IMR-90 (cell line): ENCODE data around the gene GATA6. TPM values are rescaled to one million over a fixed set of nuclear protein-coding genes. Genes with fewer than 3 reads are reported as not detected.

ENCODE experiments used
- ATAC-seq: fragments of 200-7000 bp; cut with Tn5 transposase; 2 replicates; pipeline ENCODE4 v1.9.1; 2020; ENCODE audit warnings: low read depth, mild to moderate bottlenecking, moderate library complexity
- BruUV-seq: library from RNA; stranded (reverse); fragments of 400-500 nt; replicated peaks from 2 replicates; lab custom pipeline; 2021; lab: Mats Ljungman, UMichigan
- CTCF ChIA-PET: fragments of 300-600 bp; formaldehyde crosslinking; extraction: SDS; loops from one replicate; lab custom pipeline; 2021; ENCODE audit warnings: antibody characterized with exemption; lab: Yijun Ruan, JAX
- POLR2A ChIA-PET: fragments of 300-600 bp; sonication (Branson Sonifier 250); formaldehyde crosslinking; loops from one replicate; lab custom pipeline; 2022; ENCODE audit warnings: antibody characterized with exemption; ENCODE audit not compliant: unreplicated experiment; lab: Charles Lee
- DNase-seq: peaks from one replicate; pipeline ENCODE4 v3.0.0; 2013
- H2AFZ ChIP-seq: replicated peaks from 2 replicates; pipeline ENCODE3; 2013; ENCODE audit warnings: low read length, mild to moderate bottlenecking; ENCODE audit not compliant: poor library complexity
- H2AK5ac ChIP-seq: 2 replicates; pipeline ENCODE4 v1.6.1; 2013; ENCODE audit warnings: low read depth, low read length, inconsistent platforms
- H2AK9ac ChIP-seq: replicated peaks from 2 replicates; pipeline ENCODE3; 2013; ENCODE audit warnings: mild to moderate bottlenecking, low read depth, low read length, moderate library complexity; ENCODE audit not compliant: poor library complexity
- H2BK120ac ChIP-seq: 2 replicates; pipeline ENCODE4 v1.6.1; 2013; ENCODE audit warnings: low read depth, low read length, inconsistent platforms
- H2BK15ac ChIP-seq: 3 replicates; pipeline ENCODE4 v1.6.1; 2013; ENCODE audit warnings: low read depth, low read length, inconsistent platforms
- H2BK20ac ChIP-seq: 2 replicates; pipeline ENCODE4 v1.6.1; 2013; ENCODE audit warnings: low read depth, mild to moderate bottlenecking, inconsistent platforms, low read length, moderate library complexity
- H2BK5ac ChIP-seq: 2 replicates; pipeline ENCODE4 v1.6.1; 2013; ENCODE audit warnings: mild to moderate bottlenecking, low read depth, low read length, inconsistent platforms; ENCODE audit not compliant: poor library complexity, severe bottlenecking
- H3K14ac ChIP-seq: replicated peaks from 2 replicates; pipeline ENCODE4 v1.6.1; 2013; ENCODE audit warnings: low read depth, low read length, inconsistent platforms
- H3K18ac ChIP-seq: 2 replicates; pipeline ENCODE4 v1.6.1; 2013; ENCODE audit warnings: low read depth, low read length, control low read depth
- H3K23ac ChIP-seq: 2 replicates; pipeline ENCODE4 v1.6.1; 2013; ENCODE audit warnings: low read depth, low read length, inconsistent platforms
- H3K27ac ChIP-seq: 2 replicates; pipeline ENCODE4 v1.5.1; 2013; ENCODE audit warnings: mild to moderate bottlenecking, control low read depth, low read length; ENCODE audit not compliant: insufficient read depth
- H3K27me3 ChIP-seq: 2 replicates; pipeline ENCODE4 v1.6.1; 2013; ENCODE audit warnings: low read length; ENCODE audit not compliant: control insufficient read depth, insufficient read depth
- H3K36me3 ChIP-seq: 2 replicates; pipeline ENCODE4 v1.6.1; 2013; ENCODE audit warnings: low read length, mixed read lengths; ENCODE audit not compliant: control insufficient read depth, insufficient read depth
- H3K4ac ChIP-seq: 2 replicates; pipeline ENCODE4 v1.6.1; 2013; ENCODE audit warnings: low read depth, low read length, inconsistent platforms
- H3K4me1 ChIP-seq: 2 replicates; pipeline ENCODE4 v1.6.1; 2013; ENCODE audit warnings: low read length, mixed read lengths; ENCODE audit not compliant: control insufficient read depth, insufficient read depth
- H3K4me2 ChIP-seq: 2 replicates; pipeline ENCODE4 v1.6.1; 2013; ENCODE audit warnings: low read depth, mild to moderate bottlenecking, control low read depth, low read length, moderate library complexity
- H3K4me3 ChIP-seq: 2 replicates; pipeline ENCODE4 v1.5.1; 2013; ENCODE audit warnings: low read depth, mild to moderate bottlenecking, control low read depth, low read length, moderate library complexity; ENCODE audit not compliant: insufficient read depth
- H3K56ac ChIP-seq: 2 replicates; pipeline ENCODE4 v1.6.1; 2013; ENCODE audit warnings: low read length, inconsistent platforms; ENCODE audit not compliant: insufficient read depth; ENCODE audit errors: extremely low read depth
- H3K79me1 ChIP-seq, 2 experiments: 2 replicates each; pipeline ENCODE4 v1.6.1; 2013; ENCODE audit warnings: low read length in 2 of 2, inconsistent platforms in 1 of 2, low read depth in 1 of 2
- H3K9ac ChIP-seq: 2 replicates; pipeline ENCODE4 v1.6.1; 2013; ENCODE audit warnings: low read depth, low read length, control low read depth
- H3K9me1 ChIP-seq: 2 replicates; pipeline ENCODE4 v1.6.1; 2013; ENCODE audit warnings: low read length, inconsistent platforms; ENCODE audit not compliant: insufficient read depth
- H3K9me3 ChIP-seq: 2 replicates; pipeline ENCODE4 v1.6.1; 2013; ENCODE audit warnings: low read length; ENCODE audit not compliant: control insufficient read depth, insufficient read depth
- H4K20me1 ChIP-seq: 2 replicates; pipeline ENCODE4 v1.6.1; 2013; ENCODE audit warnings: low read length, inconsistent platforms; ENCODE audit not compliant: insufficient read depth
- H4K5ac ChIP-seq: 2 replicates; pipeline ENCODE4 v1.6.1; 2013; ENCODE audit warnings: mild to moderate bottlenecking, low read depth, low read length, control low read depth
- H4K8ac ChIP-seq, 2 experiments: 2 replicates each; pipeline ENCODE4 v1.6.1; 2013; ENCODE audit warnings: low read depth in 2 of 2, low read length in 2 of 2, control low read depth in 1 of 2, inconsistent platforms in 1 of 2
- H4K91ac ChIP-seq: 2 replicates; pipeline ENCODE4 v1.6.1; 2013; ENCODE audit warnings: low read depth, low read length, inconsistent platforms; ENCODE audit not compliant: insufficient read depth
- BHLHE40 ChIP-seq: fragments of 150-350 bp; IDR thresholded peaks from 2 replicates; pipeline ENCODE4 v1.6.1; 2016; ENCODE audit warnings: mild to moderate bottlenecking, low read depth, low read length
- CEBPB ChIP-seq: IDR thresholded peaks from 2 replicates; pipeline ENCODE4 v1.6.1; 2012; ENCODE audit warnings: low read depth, low read length, improper control_type of control experiment
- FOS ChIP-seq: fragments of 150-350 bp; IDR thresholded peaks from 2 replicates; pipeline ENCODE4 v1.6.1; 2016; ENCODE audit warnings: low read depth, low read length
- MAFK ChIP-seq: IDR thresholded peaks from 2 replicates; pipeline ENCODE4 v1.6.1; 2012; ENCODE audit warnings: low read depth, low read length, improper control_type of control experiment
- MAZ ChIP-seq: IDR thresholded peaks from 2 replicates; pipeline ENCODE4 v1.6.1; 2012; ENCODE audit warnings: low read depth, mild to moderate bottlenecking, low read length, improper control_type of control experiment, moderate library complexity, borderline replicate concordance
- NFE2L2 ChIP-seq: fragments of 150-350 bp; IDR thresholded peaks from 2 replicates; pipeline ENCODE4 v1.6.1; 2016; ENCODE audit warnings: low read depth, mild to moderate bottlenecking, low read length
- POLR2A ChIP-seq: IDR thresholded peaks from 2 replicates; pipeline ENCODE4 v1.6.1; 2012; ENCODE audit warnings: mild to moderate bottlenecking, low read depth, low read length
- RFX5 ChIP-seq: IDR thresholded peaks from 2 replicates; pipeline ENCODE4 v1.8.0; 2012; ENCODE audit warnings: low read depth, mild to moderate bottlenecking, low read length, moderate library complexity
- WGBS, 2 experiments: methylation state at CpG; one replicate each; pipeline versions ENCODE4 v1.1.5 to v1.1.7; 2013; ENCODE audit warnings: missing lambda C conversion rate in 2 of 2; ENCODE audit not compliant: insufficient read length in 1 of 2; ENCODE audit errors: extremely low coverage in 2 of 2; 5-methylcytosine and 5-hydroxymethylcytosine counted together
- dilution Hi-C: fragments of 300-500 bp; cut with HindIII; formaldehyde crosslinking; loops from one replicate; pipeline ENCODE4 v1.14.3; 2018; ENCODE audit warnings: low sequenced_read_pairs; ENCODE audit not compliant: unreplicated experiment
- in situ Hi-C: fragments of 300-500 bp; cut with MboI; formaldehyde crosslinking; loops from 3 replicates; pipeline ENCODE4 v1.14.3; 2019; ENCODE audit warnings: low sequenced_read_pairs, inconsistent platforms, mixed read lengths
- intact Hi-C: fragments of 100-400 bp; cut with micrococcal nuclease; formaldehyde crosslinking; loops from 2 replicates; pipeline ENCODE4 v1.10.0; 2022
- polyA plus RNA-seq, 3 experiments: library from polyadenylated mRNA; depleted of rRNA; stranded (reverse); fragments of >200 nt; gene quantifications; 2 replicates each; pipeline ENCODE4 v1.2.3, GENCODE V29; 2012; ENCODE audit warnings: low replicate concordance in 1 of 3
- total RNA-seq: library from RNA; depleted of rRNA; stranded (reverse); fragments of >200 nt; gene quantifications from 2 replicates; pipeline ENCODE4 v1.2.3, GENCODE V29; 2012
- TF ChIP-seq, protein P1 (sequence below): fragments of 150-350 bp; IDR thresholded peaks from 2 replicates; pipeline ENCODE4 v1.6.1; 2017; ENCODE audit warnings: mild to moderate bottlenecking, antibody characterized with exemption, low read length, low read depth

The GATA6 gene
- total and polyA plus RNA-seq, 2 of the 4 experiments (the other 2 are of a cell fraction), result 2.5 to 4.0 TPM

DNA sequence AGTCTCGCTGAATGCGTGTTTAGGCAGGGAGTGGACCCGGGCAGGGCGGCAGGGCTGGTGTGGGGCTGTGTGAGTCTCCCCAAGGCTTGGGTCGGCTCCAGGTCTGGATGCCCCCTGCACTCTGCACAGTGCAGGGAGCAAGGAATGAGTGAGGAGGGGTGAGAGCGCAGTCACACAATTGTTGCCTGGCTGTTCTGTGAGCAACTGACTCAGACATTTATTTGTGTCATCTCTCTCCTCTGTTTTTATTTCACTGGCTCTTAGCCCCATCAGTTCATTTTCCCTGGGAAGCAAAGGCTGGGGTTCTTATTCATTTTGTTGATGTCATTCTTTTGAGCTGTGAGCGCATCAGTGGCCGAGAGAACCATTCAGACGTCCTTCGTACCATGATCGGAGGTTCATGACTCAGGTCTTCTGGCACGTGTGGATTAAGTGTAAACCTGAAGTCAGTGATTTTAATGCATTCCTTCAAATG is 61.1 kb downstream of the GATA6 start:
- ChIA-PET POLR2A (no interaction called here), CTCF (no interaction called here)
- Histone ChIP-seq H3K27me3 (peaks cover 15% of the 10 kb centered on the region), H4K20me1 (no peaks in the 10 kb centered on the region), H3K18ac (no peak overlapping the region), H4K5ac (no peak overlapping the region), H3K4me3 (no peak overlapping the region), H2BK120ac (no peak overlapping the region), H3K4ac (no peak overlapping the region), H2AK5ac (no peak overlapping the region), H3K14ac (no peak overlapping the region), H3K36me3 (no peaks in the 10 kb centered on the region), H3K9me1 (no peaks in the 10 kb centered on the region), H3K9ac (no peak overlapping the region), H4K91ac (no peak overlapping the region), H3K27ac (no peak overlapping the region; the same call in 1 of the 2 replicates), H2BK15ac (no peak overlapping the region), H3K79me1 (no peaks in the 10 kb centered on the region), H3K23ac (no peak overlapping the region), H3K9me3 (no peaks in the 10 kb centered on the region), H3K56ac (no peak overlapping the region), H2BK5ac (no peak overlapping the region), H3K4me2 (peak overlapping the region; percentile 0; the same call in 1 of the 2 replicates), H2AK9ac (no peak overlapping the region), H4K8ac (no peak overlapping the region), H2BK20ac (no peak overlapping the region), H2AFZ (no peak overlapping the region), H3K4me1 (peaks cover 8% of the 10 kb centered on the region)
- 0% methylated on average over 6 of the region's 12 CpGs; no CpG with 5 or more reads in 1 of the 2 experiments for WGBS, 2 experiments
- in situ Hi-C loops (no loop called here), intact Hi-C loops (no loop called here), dilution Hi-C loops (no loop called here)
- ATAC-seq, result peak; percentile 83
- no TSS peak for BruUV-seq
- 0 out of 2 replicates have a peak, but pooled peaks have one; percentile 4 for TF ChIP-seq CEBPB
- TF ChIP-seq MAFK, result peak; percentile 48
- peak; percentile 59; the same call in 1 of the 2 replicates for TF ChIP-seq NFE2L2
- 0 out of 2 replicates have a peak, but pooled peaks have one; percentile 54 for TF ChIP-seq MAZ
- TF ChIP-seq POLR2A, result no peak
- peak; percentile 96 for TF ChIP-seq BHLHE40
- TF ChIP-seq, protein P1, sequence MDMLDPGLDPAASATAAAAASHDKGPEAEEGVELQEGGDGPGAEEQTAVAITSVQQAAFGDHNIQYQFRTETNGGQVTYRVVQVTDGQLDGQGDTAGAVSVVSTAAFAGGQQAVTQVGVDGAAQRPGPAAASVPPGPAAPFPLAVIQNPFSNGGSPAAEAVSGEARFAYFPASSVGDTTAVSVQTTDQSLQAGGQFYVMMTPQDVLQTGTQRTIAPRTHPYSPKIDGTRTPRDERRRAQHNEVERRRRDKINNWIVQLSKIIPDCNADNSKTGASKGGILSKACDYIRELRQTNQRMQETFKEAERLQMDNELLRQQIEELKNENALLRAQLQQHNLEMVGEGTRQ, result peak; percentile 21; the same call in 1 of the 2 replicates
- TF ChIP-seq FOS, result 0 out of 2 replicates have a peak, but pooled peaks have one; percentile 46
- no peak for TF ChIP-seq RFX5
- peak; percentile 98 for DNase-seq
